Fibroblast of mammary gland (primary cell): ENCODE data around the gene ATRNL1.

Experiments
- DNase-seq: peaks from one replicate; pipeline ENCODE4 v3.0.0-alpha.2; 2010; ENCODE audit warnings: low read depth
- H3K4me3 ChIP-seq: 2 replicates; pipeline ENCODE4 v1.5.1; 2011; ENCODE audit warnings: low read depth, mild to moderate bottlenecking, low read length, moderate library complexity; ENCODE audit not compliant: control insufficient read depth
- CTCF ChIP-seq: conservative IDR thresholded peaks from 2 replicates; pipeline ENCODE4 v1.5.1; 2011; ENCODE audit warnings: low read depth, low read length, inconsistent platforms; ENCODE audit not compliant: control insufficient read depth, insufficient read depth

ATRNL1 gene

GRCh38 chr10:115657161-115657860, 564.1 kb downstream of the ATRNL1 start:
- no peak overlapping the region for H3K4me3 ChIP-seq
- no peak for DNase-seq
- no peak for TF ChIP-seq CTCF

- DNase-seq: peak; percentile 19
- no peak overlapping the region for H3K4me3 ChIP-seq
- TF ChIP-seq CTCF: no peak
Observed at GRCh38 chr10:115659616-115660015, 566.5 kb downstream of the ATRNL1 start.

- DNase-seq: no peak
- TF ChIP-seq CTCF: no peak
- H3K4me3 ChIP-seq: no peak overlapping the region
Observed at GRCh38 chr10:115660391-115660790, 567.2 kb downstream of the ATRNL1 start.

- no peak for DNase-seq
- no peak overlapping the region for H3K4me3 ChIP-seq
- TF ChIP-seq CTCF: no peak
Observed at GRCh38 chr10:115662422-115662821, 569.3 kb downstream of the ATRNL1 start.

- no peak for TF ChIP-seq CTCF
- peak; percentile 30 for DNase-seq
- H3K4me3 ChIP-seq: no peak overlapping the region
Observed at GRCh38 chr10:115665549-115665948, 572.4 kb downstream of the ATRNL1 start.

- no peak overlapping the region for H3K4me3 ChIP-seq
- no peak for TF ChIP-seq CTCF
- no peak for DNase-seq
Observed at GRCh38 chr10:115674496-115674895, 581.3 kb downstream of the ATRNL1 start.

GRCh38 chr10:115696747-115697146, 603.6 kb downstream of the ATRNL1 start:
- H3K4me3 ChIP-seq: no peak overlapping the region
- DNase-seq: no peak
- TF ChIP-seq CTCF: no peak
